ENCODE results near the gene AEBP1. TPM values are rescaled to one million over a fixed set of nuclear protein-coding genes. Genes with fewer than 3 reads are reported as not detected.

Gene AEBP1
- total and polyA plus RNA-seq, 2 of the 4 experiments (the other 2 are of a cell fraction), result 1.1 to 5.7 TPM

DNA sequence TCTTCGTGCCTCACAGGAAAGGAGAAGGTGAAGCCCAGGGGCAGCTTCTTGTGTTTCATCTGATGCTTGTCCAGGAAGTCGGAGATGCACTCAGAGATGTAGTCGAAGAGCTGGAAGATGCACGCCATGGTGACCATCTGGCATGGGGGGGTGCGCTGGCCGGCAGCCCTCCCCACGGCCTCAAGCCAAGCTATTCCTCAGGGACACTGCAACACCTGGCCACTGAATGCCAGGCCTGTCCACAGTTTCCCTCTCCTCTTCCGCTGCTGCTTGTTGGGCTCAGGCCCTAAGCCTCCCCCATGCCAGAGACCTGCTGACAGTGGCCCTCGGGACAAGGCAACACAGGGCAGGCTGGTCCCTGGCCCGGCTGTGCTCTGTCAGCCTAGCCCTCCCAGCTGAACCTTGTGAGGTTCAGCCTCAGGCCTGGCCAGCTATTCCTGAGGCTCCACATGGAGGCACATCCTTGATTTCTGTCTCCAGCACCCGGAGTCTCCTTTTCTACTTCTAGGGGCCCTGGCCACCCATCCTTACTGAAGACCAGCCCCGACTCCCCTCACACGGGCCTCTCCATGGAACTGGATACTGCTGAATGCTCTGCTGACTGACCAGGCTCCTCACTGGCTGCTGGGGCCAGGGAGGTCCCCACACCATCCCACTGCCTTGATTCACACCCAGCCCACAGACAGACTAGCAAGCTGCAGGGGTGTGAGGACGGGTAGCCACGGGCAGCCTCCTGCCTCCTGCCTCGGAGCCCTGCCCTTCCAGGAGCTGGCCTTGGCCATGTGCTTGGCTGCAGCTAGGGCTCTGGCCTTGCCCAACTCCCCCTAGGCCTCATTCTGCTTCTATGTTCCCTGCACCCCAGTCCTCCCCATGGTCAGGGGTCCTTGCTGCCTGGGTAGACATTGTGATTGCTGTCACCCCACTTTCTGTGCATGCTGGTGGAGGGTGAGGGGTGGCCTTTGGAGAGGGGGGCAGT, 47.1 kb downstream of the AEBP1 start:
- Histone ChIP-seq H2BK120ac (ENCODE audit: low read depth, low read length) (no peak overlapping the region), H2BK5ac (ENCODE audit: low read depth, low read length, poor library complexity, severe bottlenecking) (no peak overlapping the region), H2AFZ (replicated peaks; ENCODE audit: low read length, poor library complexity) (no peak overlapping the region), H3K9ac (ENCODE audit: low read depth, low read length) (no peak overlapping the region), H3K79me1 (ENCODE audit: low read depth in 1 of 2, low read length in 2 of 2) (no peaks in the 10 kb centered on the region), H3K4me2 (ENCODE audit: low read depth, low read length) (no peak overlapping the region), H2AK9ac (replicated peaks; ENCODE audit: low read depth, low read length, poor library complexity) (no peak overlapping the region), H3K36me3 (ENCODE audit: control insufficient read depth, insufficient read depth, low read length) (no peaks in the 10 kb centered on the region), H2BK15ac (ENCODE audit: low read depth, low read length) (no peak overlapping the region), H3K18ac (ENCODE audit: low read depth, low read length) (no peak overlapping the region), H2AK5ac (ENCODE audit: low read depth, low read length) (no peak overlapping the region), H3K27ac (ENCODE audit: insufficient read depth, low read length) (no peak overlapping the region), H3K23ac (ENCODE audit: low read depth, low read length) (no peak overlapping the region), H3K4me3 (ENCODE audit: insufficient read depth, low read depth, low read length) (no peak overlapping the region), H3K14ac (replicated peaks; ENCODE audit: low read depth, low read length) (no peak overlapping the region), H2BK20ac (ENCODE audit: low read depth, low read length) (no peak overlapping the region), H4K91ac (ENCODE audit: insufficient read depth, low read depth, low read length) (no peak overlapping the region), H3K27me3 (ENCODE audit: control insufficient read depth, insufficient read depth, low read length) (peaks cover 22% of the 10 kb centered on the region), H4K20me1 (ENCODE audit: insufficient read depth, low read length) (no peaks in the 10 kb centered on the region), H3K4ac (ENCODE audit: low read depth, low read length) (no peak overlapping the region), H3K4me1 (ENCODE audit: control insufficient read depth, insufficient read depth, low read length) (peaks cover 7% of the 10 kb centered on the region; the same call in 1 of the 2 replicates), H4K5ac (ENCODE audit: low read depth, low read length) (no peak overlapping the region), H3K9me1 (ENCODE audit: insufficient read depth, low read length) (0 out of 2 replicates have a peak, but pooled peaks cover 3% of the 10 kb centered on the region), H3K9me3 (ENCODE audit: control insufficient read depth, insufficient read depth, low read length) (no peaks in the 10 kb centered on the region), H4K8ac (ENCODE audit: low read depth in 2 of 2, low read length in 2 of 2) (no peak overlapping the region), H3K56ac (ENCODE audit: extremely low read depth, insufficient read depth, low read length) (no peak overlapping the region)
- TF ChIP-seq MXI1 (IDR thresholded peaks at IDR 0.05; ENCODE audit: borderline replicate concordance, low read depth, low read length) (no peak), BHLHE40 (IDR thresholded peaks at IDR 0.05; ENCODE audit: low read depth, low read length) (no peak), USF2 (IDR thresholded peaks at IDR 0.05; ENCODE audit: low read depth, low read length) (no peak), ELK1 (IDR thresholded peaks at IDR 0.05; ENCODE audit: borderline replicate concordance, low read depth, low read length) (no peak), POLR2A (IDR thresholded peaks at IDR 0.05; ENCODE audit: low read depth, low read length) (no peak), FOS (IDR thresholded peaks at IDR 0.05; ENCODE audit: low read depth, low read length) (no peak), MAFK (IDR thresholded peaks at IDR 0.05; ENCODE audit: low read depth, low read length) (no peak), RFX5 (IDR thresholded peaks at IDR 0.05; ENCODE audit: low read depth, low read length) (no peak), MAZ (IDR thresholded peaks at IDR 0.05; ENCODE audit: borderline replicate concordance, low read depth, low read length) (no peak)
- TF ChIP-seq, protein P1, sequence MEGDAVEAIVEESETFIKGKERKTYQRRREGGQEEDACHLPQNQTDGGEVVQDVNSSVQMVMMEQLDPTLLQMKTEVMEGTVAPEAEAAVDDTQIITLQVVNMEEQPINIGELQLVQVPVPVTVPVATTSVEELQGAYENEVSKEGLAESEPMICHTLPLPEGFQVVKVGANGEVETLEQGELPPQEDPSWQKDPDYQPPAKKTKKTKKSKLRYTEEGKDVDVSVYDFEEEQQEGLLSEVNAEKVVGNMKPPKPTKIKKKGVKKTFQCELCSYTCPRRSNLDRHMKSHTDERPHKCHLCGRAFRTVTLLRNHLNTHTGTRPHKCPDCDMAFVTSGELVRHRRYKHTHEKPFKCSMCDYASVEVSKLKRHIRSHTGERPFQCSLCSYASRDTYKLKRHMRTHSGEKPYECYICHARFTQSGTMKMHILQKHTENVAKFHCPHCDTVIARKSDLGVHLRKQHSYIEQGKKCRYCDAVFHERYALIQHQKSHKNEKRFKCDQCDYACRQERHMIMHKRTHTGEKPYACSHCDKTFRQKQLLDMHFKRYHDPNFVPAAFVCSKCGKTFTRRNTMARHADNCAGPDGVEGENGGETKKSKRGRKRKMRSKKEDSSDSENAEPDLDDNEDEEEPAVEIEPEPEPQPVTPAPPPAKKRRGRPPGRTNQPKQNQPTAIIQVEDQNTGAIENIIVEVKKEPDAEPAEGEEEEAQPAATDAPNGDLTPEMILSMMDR (conservative IDR thresholded peaks at IDR 0.05; ENCODE audit: low read depth, low read length), result no peak
- dilution Hi-C loops (cut with HindIII; ENCODE audit: low sequenced_read_pairs, unreplicated experiment) (no loop called here), in situ Hi-C loops (cut with MboI; ENCODE audit: low sequenced_read_pairs) (no loop called here), intact Hi-C loops (cut with micrococcal nuclease) (no loop called here)
- WGBS, 2 experiments (ENCODE audit: extremely low coverage in 2 of 2, insufficient read length in 1 of 2), result 86% methylated on average over 8 of the region's 16 CpGs; no CpG with 5 or more reads in 1 of the 2 experiments
- CTCF ChIA-PET, result no interaction called here
- BruUV-seq (replicated peaks), result no TSS peak
- DNase-seq, result no peak
- POLR2A ChIA-PET (ENCODE audit: unreplicated experiment), result interaction anchor here (0.6 to 1.3 kb wide), 2 partner anchors 12 kb away, joined by 3 read pairs; no protein-coding TSS in a partner anchor
- no peak for ATAC-seq (ENCODE audit: low read depth)
